Measurements from ENCODE around the gene LRRC25.

DNA sequence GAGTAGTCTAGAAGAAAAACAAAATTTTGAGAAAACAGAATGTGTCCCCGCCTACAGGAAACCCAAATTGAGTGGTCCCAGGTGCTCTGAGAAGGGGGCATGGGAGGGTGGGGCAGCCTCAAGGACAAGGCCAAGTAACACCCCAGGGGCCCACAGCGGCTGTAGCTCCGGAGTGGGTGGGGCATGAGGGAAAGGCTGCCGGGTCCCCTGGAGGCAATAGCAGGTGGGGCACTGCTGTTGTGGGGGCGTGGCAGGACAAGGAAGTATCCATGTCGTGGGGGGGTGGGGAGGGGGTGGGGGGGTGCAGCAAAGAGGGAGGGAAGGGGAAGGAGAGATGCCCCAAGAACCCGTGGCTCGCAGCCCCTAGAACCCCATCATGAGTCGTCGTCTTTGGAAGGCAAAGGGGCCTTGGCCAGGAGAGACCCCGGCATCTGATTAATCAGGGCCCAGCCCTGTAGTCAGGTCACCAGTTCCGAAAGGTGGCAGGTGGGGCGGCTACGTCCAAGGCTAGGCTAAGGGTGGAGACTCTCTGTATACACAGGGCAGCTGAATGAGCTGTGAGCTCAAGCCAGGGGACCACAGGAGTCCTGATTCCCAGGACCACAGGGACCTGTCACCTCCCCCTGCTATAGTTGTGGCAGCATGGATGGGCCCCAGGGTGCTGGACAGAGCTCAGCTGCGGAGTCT lies 48.0 kb upstream of the LRRC25 start:
- TF ChIP-seq POLR2A (IDR thresholded peaks at IDR 0.05), result no peak
- TF ChIP-seq, protein P1, sequence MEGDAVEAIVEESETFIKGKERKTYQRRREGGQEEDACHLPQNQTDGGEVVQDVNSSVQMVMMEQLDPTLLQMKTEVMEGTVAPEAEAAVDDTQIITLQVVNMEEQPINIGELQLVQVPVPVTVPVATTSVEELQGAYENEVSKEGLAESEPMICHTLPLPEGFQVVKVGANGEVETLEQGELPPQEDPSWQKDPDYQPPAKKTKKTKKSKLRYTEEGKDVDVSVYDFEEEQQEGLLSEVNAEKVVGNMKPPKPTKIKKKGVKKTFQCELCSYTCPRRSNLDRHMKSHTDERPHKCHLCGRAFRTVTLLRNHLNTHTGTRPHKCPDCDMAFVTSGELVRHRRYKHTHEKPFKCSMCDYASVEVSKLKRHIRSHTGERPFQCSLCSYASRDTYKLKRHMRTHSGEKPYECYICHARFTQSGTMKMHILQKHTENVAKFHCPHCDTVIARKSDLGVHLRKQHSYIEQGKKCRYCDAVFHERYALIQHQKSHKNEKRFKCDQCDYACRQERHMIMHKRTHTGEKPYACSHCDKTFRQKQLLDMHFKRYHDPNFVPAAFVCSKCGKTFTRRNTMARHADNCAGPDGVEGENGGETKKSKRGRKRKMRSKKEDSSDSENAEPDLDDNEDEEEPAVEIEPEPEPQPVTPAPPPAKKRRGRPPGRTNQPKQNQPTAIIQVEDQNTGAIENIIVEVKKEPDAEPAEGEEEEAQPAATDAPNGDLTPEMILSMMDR (IDR thresholded peaks at IDR 0.05 in 4 of 5, conservative IDR thresholded peaks at IDR 0.05 in 1 of 5), result no peak
